Activated naive CD8-positive, alpha-beta T cell treated with anti-CD3 and anti-CD28 coated beads, Interleukin-2, amount 10 ng/mL, durations not matched to agents 7 days and 5 days (primary cell): ENCODE data around the gene LYRM4. TPM values are rescaled to one million over a fixed set of nuclear protein-coding genes. Genes with fewer than 3 reads are reported as not detected.

Experiments
- ATAC-seq: fragments of 150-1000 bp; cut with Tn5 transposase; one replicate; pipeline ENCODE4 v1.10.0; 2021; ENCODE audit warnings: low read depth, moderate library complexity
- POLR2A ChIA-PET: fragments of 350-600 bp; sonication (Branson Sonifier 250); formaldehyde crosslinking; loops from one replicate; lab custom pipeline; 2021; ENCODE audit warnings: antibody characterized with exemption; lab: Charles Lee
- DNase-seq: peaks from one replicate; pipeline ENCODE4 v3.0.0; 2021
- H3K27ac Mint-ChIP-seq: one replicate; pipeline ENCODE4 v1.8.0; 2022; ENCODE audit warnings: mild to moderate bottlenecking, mixed read lengths
- H3K27me3 Mint-ChIP-seq: one replicate; pipeline ENCODE4 v1.8.0; 2022; ENCODE audit warnings: mild to moderate bottlenecking, moderate library complexity, mixed read lengths
- H3K36me3 Mint-ChIP-seq: one replicate; pipeline ENCODE4 v1.8.0; 2021; ENCODE audit warnings: mild to moderate bottlenecking, mixed read lengths
- H3K4me1 Mint-ChIP-seq: one replicate; pipeline ENCODE4 v1.8.0; 2021; ENCODE audit warnings: mixed read lengths
- H3K4me3 Mint-ChIP-seq: one replicate; pipeline ENCODE4 v1.8.0; 2022; ENCODE audit warnings: mild to moderate bottlenecking, moderate library complexity, mixed read lengths
- H3K9me3 Mint-ChIP-seq: one replicate; pipeline ENCODE4 v1.8.0; 2021; ENCODE audit warnings: mixed read lengths
- total RNA-seq, 2 experiments: library from RNA; stranded (reverse); gene quantifications; one replicate each; pipeline ENCODE4 v1.2.3, GENCODE V29; 2021

The LYRM4 gene
- total RNA-seq, 2 experiments from 2014 or later: 26.5 to 27.1 TPM

DNA sequence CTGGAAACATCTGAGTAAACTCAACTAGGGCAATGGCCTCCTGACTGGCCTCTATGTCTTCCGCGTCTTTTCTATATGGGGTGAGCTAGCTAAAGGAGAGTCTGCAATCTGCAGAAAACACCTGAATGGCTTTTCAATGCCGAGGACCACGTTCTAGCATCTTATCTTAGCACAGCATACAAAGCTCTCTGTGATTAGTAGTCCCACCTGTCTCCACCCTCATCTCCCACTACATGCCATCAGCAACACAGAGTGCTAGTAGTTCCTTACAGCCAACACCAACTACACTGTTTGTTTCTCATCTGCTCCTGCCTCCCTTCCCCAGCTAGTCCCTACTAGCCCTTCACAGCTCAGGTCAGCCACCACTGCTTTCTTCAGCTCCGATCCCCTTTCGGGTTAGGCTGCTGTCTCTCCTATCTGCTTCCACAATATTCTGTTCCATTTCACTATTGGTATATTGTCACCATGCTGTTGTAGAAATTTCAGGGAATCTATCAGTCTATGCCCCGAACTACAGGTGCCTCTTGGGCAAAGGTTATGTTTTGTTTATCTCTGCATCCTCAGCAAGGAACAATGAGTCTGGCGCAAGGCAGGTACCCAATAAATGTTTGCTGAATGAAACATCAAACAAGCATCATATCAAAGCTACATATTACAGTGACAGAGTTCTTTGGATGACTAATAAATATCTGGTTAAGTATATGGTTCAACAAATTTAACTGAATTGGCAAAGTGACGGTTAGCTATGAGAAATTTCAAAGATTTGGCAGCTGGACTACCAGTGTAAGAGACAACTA, 12.2 kb downstream of the LYRM4 start:
- Mint-ChIP-seq H3K4me3 (no peak overlapping the region), H3K36me3 (peaks cover 16% of the 10 kb centered on the region), H3K27me3 (no peaks in the 10 kb centered on the region), H3K27ac (no peak overlapping the region), H3K9me3 (no peaks in the 10 kb centered on the region), H3K4me1 (peaks cover 3% of the 10 kb centered on the region)
- ATAC-seq: no peak
- POLR2A ChIA-PET: no interaction called here
- no peak for DNase-seq

GRCh38 chr6:5247201-5247600, 13.5 kb downstream of the LYRM4 start:
- DNase-seq (no peak), ATAC-seq (no peak)
- peaks cover 3% of the 10 kb centered on the region for H3K4me1 Mint-ChIP-seq
- POLR2A ChIA-PET: no interaction called here
- H3K27me3 Mint-ChIP-seq: no peaks in the 10 kb centered on the region
- H3K36me3 Mint-ChIP-seq: peaks cover 12% of the 10 kb centered on the region
- H3K27ac Mint-ChIP-seq: no peak overlapping the region
- no peaks in the 10 kb centered on the region for H3K9me3 Mint-ChIP-seq
- H3K4me3 Mint-ChIP-seq: no peak overlapping the region

- POLR2A ChIA-PET: no interaction called here
- H3K27ac Mint-ChIP-seq: no peak overlapping the region
- ATAC-seq (no peak), DNase-seq (no peak)
- H3K4me1 Mint-ChIP-seq: peaks cover 3% of the 10 kb centered on the region
- no peaks in the 10 kb centered on the region for H3K9me3 Mint-ChIP-seq
- no peak overlapping the region for H3K4me3 Mint-ChIP-seq
- H3K36me3 Mint-ChIP-seq: peaks cover 8% of the 10 kb centered on the region
- H3K27me3 Mint-ChIP-seq: no peaks in the 10 kb centered on the region
These were observed 14.3 kb downstream of the LYRM4 start for GRCh38 chr6:5246141-5247097.

GRCh38 chr6:5243069-5243468, 17.7 kb downstream of the LYRM4 start:
- no peak for DNase-seq
- POLR2A ChIA-PET: no interaction called here
- no peak overlapping the region for H3K4me3 Mint-ChIP-seq
- H3K27ac Mint-ChIP-seq: no peak overlapping the region
- no peaks in the 10 kb centered on the region for H3K27me3 Mint-ChIP-seq
- ATAC-seq: no peak
- H3K4me1 Mint-ChIP-seq: peaks cover 3% of the 10 kb centered on the region
- peaks cover 3% of the 10 kb centered on the region for H3K36me3 Mint-ChIP-seq
- no peaks in the 10 kb centered on the region for H3K9me3 Mint-ChIP-seq

DNA sequence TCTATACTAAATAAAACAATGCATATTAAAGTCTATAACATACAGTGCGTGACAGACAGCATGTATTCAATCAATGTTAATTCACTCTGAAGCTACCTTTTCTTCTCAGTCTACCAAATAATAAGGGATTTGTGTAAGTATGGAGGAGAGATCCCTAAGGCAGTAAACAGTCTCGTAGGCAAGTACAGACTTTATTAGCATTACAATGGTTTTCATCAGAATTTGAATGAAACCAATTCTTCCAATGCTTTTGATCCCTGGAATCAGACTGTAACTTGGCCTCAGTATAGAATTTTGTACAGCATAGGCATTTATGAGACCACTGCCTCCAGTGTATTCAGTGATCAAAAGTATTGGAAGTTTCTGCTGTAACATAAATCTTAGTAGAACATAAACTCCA, 19.5 kb downstream of the LYRM4 start:
- Mint-ChIP-seq H3K36me3 (peaks cover 2% of the 10 kb centered on the region), H3K4me1 (peaks cover 3% of the 10 kb centered on the region), H3K4me3 (no peak overlapping the region), H3K9me3 (no peaks in the 10 kb centered on the region), H3K27ac (no peak overlapping the region), H3K27me3 (no peaks in the 10 kb centered on the region)
- DNase-seq (no peak), ATAC-seq (no peak)
- POLR2A ChIA-PET: no interaction called here

- Mint-ChIP-seq H3K27me3 (no peaks in the 10 kb centered on the region), H3K27ac (no peak overlapping the region), H3K4me3 (no peak overlapping the region), H3K9me3 (no peaks in the 10 kb centered on the region), H3K4me1 (peaks cover 2% of the 10 kb centered on the region), H3K36me3 (peaks cover 4% of the 10 kb centered on the region)
- POLR2A ChIA-PET: no interaction called here
- no peak for ATAC-seq
- no peak for DNase-seq
These were observed 22.4 kb downstream of the LYRM4 start for GRCh38 chr6:5238336-5238735.

- no peaks in the 10 kb centered on the region for H3K9me3 Mint-ChIP-seq
- DNase-seq (no peak), ATAC-seq (no peak)
- POLR2A ChIA-PET: no interaction called here
- H3K27me3 Mint-ChIP-seq: no peaks in the 10 kb centered on the region
- H3K4me3 Mint-ChIP-seq: no peak overlapping the region
- peaks cover 4% of the 10 kb centered on the region for H3K36me3 Mint-ChIP-seq
- H3K27ac Mint-ChIP-seq: no peak overlapping the region
- H3K4me1 Mint-ChIP-seq: peaks cover 5% of the 10 kb centered on the region
These were observed 22.9 kb downstream of the LYRM4 start for GRCh38 chr6:5237805-5238204.

DNA sequence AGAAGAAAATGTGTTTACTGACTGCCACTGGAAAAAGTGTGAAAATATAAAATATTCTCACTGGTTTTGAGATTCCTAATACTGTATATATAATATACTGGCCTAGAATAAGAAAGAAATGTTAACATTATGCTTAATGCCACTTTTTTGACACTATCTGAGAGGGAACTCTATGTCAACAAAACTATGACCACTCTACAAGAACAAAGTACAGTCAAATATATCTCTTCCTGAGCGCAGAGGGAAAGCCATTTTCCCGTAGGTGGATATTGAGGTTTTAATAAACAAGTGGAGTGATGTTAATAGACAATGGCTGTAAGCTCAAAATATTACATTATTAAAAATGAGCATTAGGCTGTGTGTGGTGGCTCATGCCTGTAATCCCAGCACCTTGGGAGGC, 24.9 kb downstream of the LYRM4 start:
- Mint-ChIP-seq H3K27me3 (no peaks in the 10 kb centered on the region), H3K27ac (no peak overlapping the region), H3K36me3 (peaks cover 4% of the 10 kb centered on the region), H3K4me3 (no peak overlapping the region), H3K4me1 (peaks cover 5% of the 10 kb centered on the region), H3K9me3 (no peaks in the 10 kb centered on the region)
- POLR2A ChIA-PET: no interaction called here
- no peak for ATAC-seq
- DNase-seq: no peak

- Mint-ChIP-seq H3K27me3 (no peaks in the 10 kb centered on the region), H3K27ac (no peak overlapping the region)
These were observed 25.9 kb downstream of the LYRM4 start for GRCh38 chr6:5234874-5235273.

DNA sequence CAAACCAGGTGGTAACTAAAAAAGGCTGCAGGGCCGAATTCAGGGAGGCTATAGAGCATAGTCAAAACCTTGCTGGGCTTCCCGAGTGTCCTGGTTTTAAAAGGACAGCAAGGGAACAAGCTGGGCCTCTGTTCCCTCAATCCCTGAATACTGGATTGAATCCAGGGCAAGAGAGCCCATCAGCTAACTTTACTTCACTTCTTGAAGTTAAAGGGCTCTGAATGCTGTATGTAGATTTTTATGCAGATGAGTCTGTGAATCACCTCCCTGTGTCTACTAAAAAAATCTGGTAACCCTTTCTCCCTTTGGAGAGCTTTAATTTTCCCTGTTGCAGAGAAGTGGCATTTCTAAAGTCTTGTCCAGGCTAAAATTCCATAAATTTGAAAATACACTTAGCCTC, 29.5 kb downstream of the LYRM4 start:
- no peak for DNase-seq
- POLR2A ChIA-PET: no interaction called here
- Mint-ChIP-seq H3K27ac (no peak overlapping the region), H3K4me3 (no peak overlapping the region), H3K36me3 (peaks cover 6% of the 10 kb centered on the region), H3K4me1 (peaks cover 5% of the 10 kb centered on the region), H3K9me3 (no peaks in the 10 kb centered on the region), H3K27me3 (no peaks in the 10 kb centered on the region)
- ATAC-seq: no peak

More at GRCh38 chr6:5234874-5235273, 25.9 kb downstream of the LYRM4 start:
- DNase-seq (no peak), ATAC-seq (no peak)
- Mint-ChIP-seq H3K4me1 (peaks cover 5% of the 10 kb centered on the region), H3K4me3 (no peak overlapping the region), H3K36me3 (peaks cover 2% of the 10 kb centered on the region), H3K9me3 (no peaks in the 10 kb centered on the region)
- POLR2A ChIA-PET: no interaction called here

DNA sequence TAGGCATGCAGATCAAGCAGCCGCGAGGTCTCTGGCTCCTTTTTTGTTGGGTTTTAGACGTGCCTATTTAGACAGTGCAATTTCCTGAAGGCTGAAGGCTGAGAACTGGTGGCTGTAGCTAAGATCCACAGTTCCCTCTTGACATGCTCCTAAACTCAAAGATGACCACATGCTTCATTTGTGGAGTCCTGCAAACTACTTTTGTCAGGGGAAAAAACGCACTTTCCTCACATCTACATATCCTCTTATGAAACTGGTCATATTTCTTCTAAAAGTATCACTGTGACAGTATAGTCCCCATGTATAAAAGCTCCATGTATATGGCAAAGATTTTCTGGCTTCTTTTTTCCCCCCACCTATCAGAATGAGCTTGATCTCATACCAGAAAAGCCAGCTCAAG, 30.7 kb downstream of the LYRM4 start:
- DNase-seq: no peak
- ATAC-seq: no peak
- no peaks in the 10 kb centered on the region for H3K9me3 Mint-ChIP-seq
- no peak overlapping the region for H3K27ac Mint-ChIP-seq
- no peaks in the 10 kb centered on the region for H3K27me3 Mint-ChIP-seq
- H3K4me3 Mint-ChIP-seq: no peak overlapping the region
- peaks cover 6% of the 10 kb centered on the region for H3K36me3 Mint-ChIP-seq
- peaks cover 5% of the 10 kb centered on the region for H3K4me1 Mint-ChIP-seq
- POLR2A ChIA-PET: no interaction called here

DNA sequence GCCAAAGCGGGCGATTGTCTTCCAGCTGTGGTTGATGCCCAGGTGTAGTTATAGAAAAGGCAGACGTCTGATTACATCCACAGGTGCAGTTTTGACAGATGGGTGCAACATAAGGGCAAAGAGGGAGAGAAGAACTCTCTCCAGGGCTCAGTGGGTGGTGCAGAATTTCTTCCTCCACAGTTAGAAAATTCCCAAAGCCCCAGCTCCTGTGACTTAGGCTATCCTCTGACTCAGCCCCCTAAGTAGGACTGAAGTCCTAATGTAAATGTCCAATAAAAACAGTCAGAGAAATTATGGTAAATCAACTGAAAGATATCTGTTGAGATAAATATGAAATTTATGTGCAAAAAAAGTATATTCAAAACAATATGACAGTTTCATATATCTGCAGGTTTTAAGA, 31.4 kb downstream of the LYRM4 start:
- Mint-ChIP-seq H3K9me3 (no peaks in the 10 kb centered on the region), H3K36me3 (peaks cover 6% of the 10 kb centered on the region), H3K4me1 (peaks cover 5% of the 10 kb centered on the region), H3K4me3 (no peak overlapping the region), H3K27me3 (no peaks in the 10 kb centered on the region), H3K27ac (no peak overlapping the region)
- ATAC-seq (no peak), DNase-seq (no peak)
- POLR2A ChIA-PET: no interaction called here

- ATAC-seq (no peak), DNase-seq (no peak)
- Mint-ChIP-seq H3K9me3 (no peaks in the 10 kb centered on the region), H3K4me1 (peaks cover 4% of the 10 kb centered on the region), H3K27me3 (no peaks in the 10 kb centered on the region), H3K27ac (no peak overlapping the region), H3K4me3 (no peak overlapping the region), H3K36me3 (peaks cover 6% of the 10 kb centered on the region)
- POLR2A ChIA-PET: no interaction called here
These were observed 37.4 kb downstream of the LYRM4 start for GRCh38 chr6:5223309-5223708.

DNA sequence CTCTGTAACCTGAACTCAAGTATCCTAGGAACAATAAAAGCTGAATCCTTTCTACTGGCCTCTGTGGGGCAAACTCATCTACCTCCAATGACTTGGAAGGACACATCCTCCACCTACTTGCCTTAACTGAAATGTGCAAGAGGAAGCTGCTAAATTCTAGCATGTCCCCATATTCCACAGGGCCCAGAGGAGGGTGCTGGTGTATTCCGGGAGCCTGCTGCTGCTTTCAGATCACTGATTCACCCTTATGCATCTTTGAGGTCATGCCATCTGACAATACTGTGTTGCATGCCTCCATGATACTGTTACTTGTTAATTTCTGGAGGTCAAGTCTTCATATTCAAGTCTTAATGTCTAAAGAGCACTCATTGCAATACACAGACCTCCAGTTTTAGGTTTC, 40.3 kb downstream of the LYRM4 start:
- Mint-ChIP-seq H3K4me3 (no peak overlapping the region), H3K4me1 (peaks cover 4% of the 10 kb centered on the region), H3K9me3 (no peaks in the 10 kb centered on the region), H3K27ac (no peak overlapping the region), H3K36me3 (peaks cover 2% of the 10 kb centered on the region), H3K27me3 (no peaks in the 10 kb centered on the region)
- no peak for DNase-seq
- no peak for ATAC-seq
- POLR2A ChIA-PET: no interaction called here
